ENCODE measurements around the gene MACROD1.

GRCh38 chr11:64210301-64211020 is 44.5 kb upstream of the MACROD1 start:
- no peak for TF ChIP-seq CTCF (IDR thresholded peaks at IDR 0.05)
- no peak for TF ChIP-seq EZH2 (IDR thresholded peaks at IDR 0.05; ENCODE audit: borderline replicate concordance, insufficient read depth, low read depth, low read length, poor library complexity, severe bottlenecking)

Data from B cell (primary cell).